MCF 10A (cell line): ENCODE measurements around the gene MRPS6. TPM values are rescaled to one million over a fixed set of nuclear protein-coding genes. Genes with fewer than 3 reads are reported as not detected.

Source experiments
- BruUV-seq: library from RNA; stranded (reverse); fragments of 400-500 nt; replicated peaks from 2 replicates; lab custom pipeline; 2021; lab: Mats Ljungman, UMichigan
- CTCF ChIA-PET: fragments of 300-600 bp; sonication (Branson Sonifier 250); formaldehyde crosslinking; extraction: SDS; loops from one replicate; lab custom pipeline; 2021; ENCODE audit warnings: antibody characterized with exemption, inconsistent platforms; lab: Yijun Ruan, JAX
- POLR2A ChIA-PET: fragments of 300-600, 350-650 bp; sonication (Branson Sonifier 250); formaldehyde crosslinking; extraction: SDS; loops from one replicate; lab custom pipeline; 2020; ENCODE audit warnings: antibody characterized with exemption, inconsistent platforms; lab: Yijun Ruan, JAX
- DNase-seq: peaks from one replicate; pipeline ENCODE4 v3.0.0-alpha.2; 2018; ENCODE audit not compliant: unreplicated experiment
- H3K27ac Mint-ChIP-seq: one replicate; pipeline ENCODE4 v1.8.0; 2022; ENCODE audit warnings: mild to moderate bottlenecking, low read depth, mixed read lengths; ENCODE audit not compliant: unreplicated experiment
- H3K27me3 Mint-ChIP-seq: one replicate; pipeline ENCODE4 v1.8.0; 2022; ENCODE audit warnings: mixed read lengths; ENCODE audit not compliant: insufficient read depth, unreplicated experiment
- H3K36me3 Mint-ChIP-seq: one replicate; pipeline ENCODE4 v1.8.0; 2022; ENCODE audit warnings: mild to moderate bottlenecking, moderate library complexity, mixed read lengths; ENCODE audit not compliant: insufficient read depth, unreplicated experiment
- H3K4me1 Mint-ChIP-seq: one replicate; pipeline ENCODE4 v1.8.0; 2022; ENCODE audit warnings: mixed read lengths; ENCODE audit not compliant: insufficient read depth, unreplicated experiment
- H3K4me3 Mint-ChIP-seq: one replicate; pipeline ENCODE4 v1.8.0; 2022; ENCODE audit warnings: mild to moderate bottlenecking, moderate library complexity, mixed read lengths; ENCODE audit not compliant: unreplicated experiment
- H3K9me3 Mint-ChIP-seq: one replicate; pipeline ENCODE4 v1.8.0; 2022; ENCODE audit warnings: mixed read lengths; ENCODE audit not compliant: unreplicated experiment
- CTCF ChIP-seq: fragments of 200-600 bp; IDR thresholded peaks from one replicate; pipeline ENCODE4 v1.8.0; 2022; ENCODE audit warnings: antibody characterized with exemption, mild to moderate bottlenecking; ENCODE audit not compliant: unreplicated experiment
- intact Hi-C: fragments of 100-400 bp; cut with micrococcal nuclease; formaldehyde crosslinking; loops from 2 replicates; pipeline ENCODE4 v1.14.1; 2022
- total RNA-seq: library from RNA; stranded (reverse); gene quantifications from 2 replicates; pipeline ENCODE4 v1.2.3, GENCODE V29; 2022

Gene MRPS6
- total RNA-seq, 1 experiment from 2014 or later, result 86.0 TPM

GRCh38 chr21:34133802-34134201, 60.4 kb downstream of the MRPS6 start:
- TF ChIP-seq CTCF, result peak; percentile 21
- Mint-ChIP-seq H3K27me3 (no peaks in the 10 kb centered on the region), H3K9me3 (no peaks in the 10 kb centered on the region), H3K4me1 (peaks cover 19% of the 10 kb centered on the region), H3K27ac (no peak overlapping the region), H3K36me3 (peaks cover 11% of the 10 kb centered on the region), H3K4me3 (no peak overlapping the region)
- ChIA-PET POLR2A (no interaction called here), CTCF (interaction anchor here (0.6 to 1.9 kb wide), 3 partner anchors 12 to 209 kb away, joined by 3 to 13 read pairs (median 3); no protein-coding TSS in a partner anchor)
- no peak for DNase-seq
- intact Hi-C loops, result no loop called here
- no TSS peak for BruUV-seq

GRCh38 chr21:34135330-34135729, 62.0 kb downstream of the MRPS6 start:
- H3K27me3 Mint-ChIP-seq, result no peaks in the 10 kb centered on the region
- ChIA-PET POLR2A (interaction anchor here (0.7 kb wide), 1 partner anchor 99 kb away, joined by 3 read pairs; no protein-coding TSS in a partner anchor), CTCF (interaction anchor here (0.8 kb wide), 1 partner anchor 9 kb away, joined by 3 read pairs; no protein-coding TSS in a partner anchor)
- intact Hi-C loops, result no loop called here
- no peak overlapping the region for H3K4me3 Mint-ChIP-seq
- TF ChIP-seq CTCF, result no peak
- DNase-seq, result no peak
- peaks cover 3% of the 10 kb centered on the region for H3K4me1 Mint-ChIP-seq
- no peak overlapping the region for H3K27ac Mint-ChIP-seq
- peaks cover 15% of the 10 kb centered on the region for H3K36me3 Mint-ChIP-seq
- no peaks in the 10 kb centered on the region for H3K9me3 Mint-ChIP-seq
- no TSS peak for BruUV-seq

GRCh38 chr21:34141373-34141772, 68.0 kb downstream of the MRPS6 start:
- TF ChIP-seq CTCF, result no peak

GRCh38 chr21:34143685-34144182, 70.4 kb downstream of the MRPS6 start:
- CTCF ChIA-PET, result interaction anchor here (0.5 to 1.2 kb wide), 2 partner anchors 10 to 122 kb away, joined by 3 to 4 read pairs; no protein-coding TSS in a partner anchor
- Mint-ChIP-seq H3K27me3 (no peaks in the 10 kb centered on the region), H3K9me3 (peaks cover 7% of the 10 kb centered on the region), H3K4me3 (no peak overlapping the region), H3K36me3 (peaks cover 55% of the 10 kb centered on the region), H3K4me1 (no peaks in the 10 kb centered on the region), H3K27ac (no peak overlapping the region)
- no peak for TF ChIP-seq CTCF
- DNase-seq, result no peak
- POLR2A ChIA-PET, result no interaction called here
- intact Hi-C loops, result no loop called here
- no TSS peak for BruUV-seq

More at GRCh38 chr21:34141373-34141772, 68.0 kb downstream of the MRPS6 start:
- no TSS peak for BruUV-seq
- intact Hi-C loops, result no loop called here
- CTCF ChIA-PET, result interaction anchor here (0.5 to 0.9 kb wide), 2 partner anchors 75 to 217 kb away, joined by 3 to 4 read pairs; no protein-coding TSS in a partner anchor
- H3K9me3 Mint-ChIP-seq, result peaks cover 7% of the 10 kb centered on the region
- H3K27me3 Mint-ChIP-seq, result no peaks in the 10 kb centered on the region
- no peak for DNase-seq
- no peaks in the 10 kb centered on the region for H3K4me1 Mint-ChIP-seq
- no peak overlapping the region for H3K4me3 Mint-ChIP-seq
- no peak overlapping the region for H3K27ac Mint-ChIP-seq
- peaks cover 41% of the 10 kb centered on the region for H3K36me3 Mint-ChIP-seq
- POLR2A ChIA-PET, result interaction anchor here (0.6 kb wide), 1 partner anchor 123 kb away, joined by 3 read pairs; no protein-coding TSS in a partner anchor
